IMR-90 (cell line): ENCODE measurements around the gene TTC28.

Source experiments
- BHLHE40 ChIP-seq: fragments of 150-350 bp; IDR thresholded peaks from 2 replicates; pipeline ENCODE4 v1.6.1; 2016; ENCODE audit warnings: mild to moderate bottlenecking, low read depth, low read length
- CEBPB ChIP-seq: IDR thresholded peaks from 2 replicates; pipeline ENCODE4 v1.6.1; 2012; ENCODE audit warnings: low read depth, low read length, improper control_type of control experiment
- FOS ChIP-seq: fragments of 150-350 bp; IDR thresholded peaks from 2 replicates; pipeline ENCODE4 v1.6.1; 2016; ENCODE audit warnings: low read depth, low read length
- MAFK ChIP-seq: IDR thresholded peaks from 2 replicates; pipeline ENCODE4 v1.6.1; 2012; ENCODE audit warnings: low read depth, low read length, improper control_type of control experiment
- POLR2A ChIP-seq: IDR thresholded peaks from 2 replicates; pipeline ENCODE4 v1.6.1; 2012; ENCODE audit warnings: mild to moderate bottlenecking, low read depth, low read length
- TF ChIP-seq, protein P1 (sequence below): conservative IDR thresholded peaks from 2 replicates; pipeline ENCODE4 v1.5.1; 2012; ENCODE audit warnings: mild to moderate bottlenecking, low read depth, low read length, improper control_type of control experiment

DNA sequence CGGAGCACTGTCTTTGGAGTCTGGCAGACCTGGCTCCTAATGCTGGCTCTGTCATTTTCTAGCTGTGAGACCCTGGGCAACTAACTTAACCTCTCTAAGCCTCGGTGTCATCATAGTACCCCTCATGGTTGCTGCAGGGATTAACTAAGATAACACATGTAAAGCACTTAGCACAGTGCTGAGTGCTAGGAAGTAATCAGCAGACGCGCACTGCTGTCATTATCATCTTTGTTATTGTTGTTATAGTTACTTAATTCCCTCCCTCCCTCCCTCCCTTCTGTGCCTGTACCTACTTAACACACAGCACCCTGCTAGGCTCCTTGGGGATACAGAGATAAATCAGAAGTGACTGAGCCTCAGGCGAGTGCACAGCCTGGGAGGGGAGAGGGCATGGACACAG is 655.9 kb downstream of the TTC28 start:
- TF ChIP-seq, protein P1, sequence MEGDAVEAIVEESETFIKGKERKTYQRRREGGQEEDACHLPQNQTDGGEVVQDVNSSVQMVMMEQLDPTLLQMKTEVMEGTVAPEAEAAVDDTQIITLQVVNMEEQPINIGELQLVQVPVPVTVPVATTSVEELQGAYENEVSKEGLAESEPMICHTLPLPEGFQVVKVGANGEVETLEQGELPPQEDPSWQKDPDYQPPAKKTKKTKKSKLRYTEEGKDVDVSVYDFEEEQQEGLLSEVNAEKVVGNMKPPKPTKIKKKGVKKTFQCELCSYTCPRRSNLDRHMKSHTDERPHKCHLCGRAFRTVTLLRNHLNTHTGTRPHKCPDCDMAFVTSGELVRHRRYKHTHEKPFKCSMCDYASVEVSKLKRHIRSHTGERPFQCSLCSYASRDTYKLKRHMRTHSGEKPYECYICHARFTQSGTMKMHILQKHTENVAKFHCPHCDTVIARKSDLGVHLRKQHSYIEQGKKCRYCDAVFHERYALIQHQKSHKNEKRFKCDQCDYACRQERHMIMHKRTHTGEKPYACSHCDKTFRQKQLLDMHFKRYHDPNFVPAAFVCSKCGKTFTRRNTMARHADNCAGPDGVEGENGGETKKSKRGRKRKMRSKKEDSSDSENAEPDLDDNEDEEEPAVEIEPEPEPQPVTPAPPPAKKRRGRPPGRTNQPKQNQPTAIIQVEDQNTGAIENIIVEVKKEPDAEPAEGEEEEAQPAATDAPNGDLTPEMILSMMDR, result no peak
- TF ChIP-seq POLR2A, result no peak
- TF ChIP-seq CEBPB, result no peak
- TF ChIP-seq MAFK, result no peak
- no peak for TF ChIP-seq FOS
- no peak for TF ChIP-seq BHLHE40
